ENCODE data around the gene MRPL37. TPM values are rescaled to one million over a fixed set of nuclear protein-coding genes. Genes with fewer than 3 reads are reported as not detected.
A peak's percentile ranks its signal among the peaks of the same experiment; 100 is the strongest.

Gene MRPL37
- total and polyA plus RNA-seq, 4 donors, result 24.6 to 65.1 (median 57.8) TPM

GRCh38 chr1:54255026-54255702 lies 55.2 kb downstream of the MRPL37 start:
- peaks cover 35% of the 10 kb centered on the region for H3K36me3 ChIP-seq (ENCODE audit: control insufficient read depth, insufficient read depth, low read length)
- H3K27me3 ChIP-seq (ENCODE audit: control insufficient read depth, insufficient read depth, low read length), result no peaks in the 10 kb centered on the region
- H3K4me3 ChIP-seq (ENCODE audit: low read depth, low read length), result no peak overlapping the region
- H3K9me3 ChIP-seq (ENCODE audit: control insufficient read depth, insufficient read depth, low read length), result no peaks in the 10 kb centered on the region
- peaks cover 55% of the 10 kb centered on the region for H3K4me1 ChIP-seq (ENCODE audit: control insufficient read depth, insufficient read depth, low read length)
- WGBS (ENCODE audit: insufficient coverage), result 87% methylated on average over 3 of the region's 9 CpGs
- DNase-seq (ENCODE audit: low read depth in 4 of 6, low spot score in 6 of 6), result no peak
- no peak overlapping the region for H3K27ac ChIP-seq (ENCODE audit: low read depth, low read length)

- DNase-seq (ENCODE audit: low read depth in 4 of 6, low spot score in 6 of 6), result peak in 2 of 6 donors; percentile 51 to 71
- WGBS (ENCODE audit: insufficient coverage), result 65% methylated on average over 3 of the region's 13 CpGs
- Histone ChIP-seq H3K4me1 (ENCODE audit: control insufficient read depth, insufficient read depth, low read length) (peaks cover 59% of the 10 kb centered on the region), H3K9me3 (ENCODE audit: control insufficient read depth, insufficient read depth, low read length) (no peaks in the 10 kb centered on the region), H3K27ac (ENCODE audit: low read depth, low read length) (no peak overlapping the region), H3K27me3 (ENCODE audit: control insufficient read depth, insufficient read depth, low read length) (no peaks in the 10 kb centered on the region), H3K36me3 (ENCODE audit: control insufficient read depth, insufficient read depth, low read length) (peaks cover 22% of the 10 kb centered on the region), H3K4me3 (ENCODE audit: low read depth, low read length) (no peak overlapping the region)
Measured at GRCh38 chr1:54256522-54257345, 56.8 kb downstream of the MRPL37 start.

- 72% methylated on average over 8 of the region's 10 CpGs for WGBS (ENCODE audit: insufficient coverage)
- Histone ChIP-seq H3K27ac (ENCODE audit: low read depth, low read length) (no peak overlapping the region), H3K9me3 (ENCODE audit: control insufficient read depth, insufficient read depth, low read length) (no peaks in the 10 kb centered on the region), H3K4me1 (ENCODE audit: control insufficient read depth, insufficient read depth, low read length) (peaks cover 59% of the 10 kb centered on the region), H3K27me3 (ENCODE audit: control insufficient read depth, insufficient read depth, low read length) (no peaks in the 10 kb centered on the region), H3K4me3 (ENCODE audit: low read depth, low read length) (no peak overlapping the region), H3K36me3 (ENCODE audit: control insufficient read depth, insufficient read depth, low read length) (peaks cover 20% of the 10 kb centered on the region)
- no peak for DNase-seq (ENCODE audit: low read depth in 4 of 6, low spot score in 6 of 6)
Measured at GRCh38 chr1:54257346-54257620, 57.3 kb downstream of the MRPL37 start.

- DNase-seq (ENCODE audit: low read depth in 4 of 6, low spot score in 6 of 6), result no peak
- WGBS (ENCODE audit: insufficient coverage), result 75% methylated on average over 19 of the region's 23 CpGs
- peaks cover 16% of the 10 kb centered on the region for H3K36me3 ChIP-seq (ENCODE audit: control insufficient read depth, insufficient read depth, low read length)
- H3K9me3 ChIP-seq (ENCODE audit: control insufficient read depth, insufficient read depth, low read length), result no peaks in the 10 kb centered on the region
- no peak overlapping the region for H3K4me3 ChIP-seq (ENCODE audit: low read depth, low read length)
- H3K4me1 ChIP-seq (ENCODE audit: control insufficient read depth, insufficient read depth, low read length), result peaks cover 59% of the 10 kb centered on the region
- H3K27ac ChIP-seq (ENCODE audit: low read depth, low read length), result no peak overlapping the region
- no peaks in the 10 kb centered on the region for H3K27me3 ChIP-seq (ENCODE audit: control insufficient read depth, insufficient read depth, low read length)
Measured at GRCh38 chr1:54257876-54258275, 57.9 kb downstream of the MRPL37 start.

- Histone ChIP-seq H3K27me3 (ENCODE audit: control insufficient read depth, insufficient read depth, low read length) (no peaks in the 10 kb centered on the region), H3K4me1 (ENCODE audit: control insufficient read depth, insufficient read depth, low read length) (peaks cover 61% of the 10 kb centered on the region), H3K9me3 (ENCODE audit: control insufficient read depth, insufficient read depth, low read length) (no peaks in the 10 kb centered on the region), H3K36me3 (ENCODE audit: control insufficient read depth, insufficient read depth, low read length) (peaks cover 12% of the 10 kb centered on the region), H3K4me3 (ENCODE audit: low read depth, low read length) (no peak overlapping the region), H3K27ac (ENCODE audit: low read depth, low read length) (no peak overlapping the region)
- 61% methylated on average over 15 of the region's 16 CpGs for WGBS (ENCODE audit: insufficient coverage)
- DNase-seq (ENCODE audit: low read depth in 4 of 6, low spot score in 6 of 6), result peak in 2 of 6 donors; percentile 46 to 92
Measured at GRCh38 chr1:54259546-54260140, 59.7 kb downstream of the MRPL37 start.

- Histone ChIP-seq H3K9me3 (ENCODE audit: control insufficient read depth, insufficient read depth, low read length) (no peaks in the 10 kb centered on the region), H3K4me3 (ENCODE audit: low read depth, low read length) (no peak overlapping the region), H3K4me1 (ENCODE audit: control insufficient read depth, insufficient read depth, low read length) (peaks cover 69% of the 10 kb centered on the region), H3K27me3 (ENCODE audit: control insufficient read depth, insufficient read depth, low read length) (no peaks in the 10 kb centered on the region), H3K36me3 (ENCODE audit: control insufficient read depth, insufficient read depth, low read length) (peaks cover 14% of the 10 kb centered on the region), H3K27ac (ENCODE audit: low read depth, low read length) (no peak overlapping the region)
- no peak for DNase-seq (ENCODE audit: low read depth in 4 of 6, low spot score in 6 of 6)
- 74% methylated on average over 10 of the region's 10 CpGs for WGBS (ENCODE audit: insufficient coverage)
Measured at GRCh38 chr1:54260810-54261209, 60.8 kb downstream of the MRPL37 start.

- Histone ChIP-seq H3K27ac (ENCODE audit: low read depth, low read length) (no peak overlapping the region), H3K4me1 (ENCODE audit: control insufficient read depth, insufficient read depth, low read length) (peaks cover 65% of the 10 kb centered on the region), H3K4me3 (ENCODE audit: low read depth, low read length) (no peak overlapping the region), H3K36me3 (ENCODE audit: control insufficient read depth, insufficient read depth, low read length) (peaks cover 14% of the 10 kb centered on the region), H3K27me3 (ENCODE audit: control insufficient read depth, insufficient read depth, low read length) (no peaks in the 10 kb centered on the region), H3K9me3 (ENCODE audit: control insufficient read depth, insufficient read depth, low read length) (no peaks in the 10 kb centered on the region)
- WGBS (ENCODE audit: insufficient coverage), result 94% methylated on average over 7 of the region's 7 CpGs
- DNase-seq (ENCODE audit: low read depth in 4 of 6, low spot score in 6 of 6), result no peak
Measured at GRCh38 chr1:54262244-54262643, 62.3 kb downstream of the MRPL37 start.

- H3K9me3 ChIP-seq (ENCODE audit: control insufficient read depth, insufficient read depth, low read length), result no peaks in the 10 kb centered on the region
- H3K27me3 ChIP-seq (ENCODE audit: control insufficient read depth, insufficient read depth, low read length), result no peaks in the 10 kb centered on the region
- DNase-seq (ENCODE audit: low read depth in 4 of 6, low spot score in 6 of 6), result no peak
- 81% methylated on average over 4 of the region's 6 CpGs for WGBS (ENCODE audit: insufficient coverage)
- peaks cover 11% of the 10 kb centered on the region for H3K36me3 ChIP-seq (ENCODE audit: control insufficient read depth, insufficient read depth, low read length)
- peaks cover 63% of the 10 kb centered on the region for H3K4me1 ChIP-seq (ENCODE audit: control insufficient read depth, insufficient read depth, low read length)
- no peak overlapping the region for H3K4me3 ChIP-seq (ENCODE audit: low read depth, low read length)
- no peak overlapping the region for H3K27ac ChIP-seq (ENCODE audit: low read depth, low read length)
Measured at GRCh38 chr1:54263601-54264226, 63.7 kb downstream of the MRPL37 start.

- 84% methylated on average over 8 of the region's 8 CpGs for WGBS (ENCODE audit: insufficient coverage)
- H3K36me3 ChIP-seq (ENCODE audit: control insufficient read depth, insufficient read depth, low read length), result peaks cover 7% of the 10 kb centered on the region
- DNase-seq (ENCODE audit: low read depth in 4 of 6, low spot score in 6 of 6), result no peak
- H3K4me1 ChIP-seq (ENCODE audit: control insufficient read depth, insufficient read depth, low read length), result peaks cover 62% of the 10 kb centered on the region
- H3K9me3 ChIP-seq (ENCODE audit: control insufficient read depth, insufficient read depth, low read length), result no peaks in the 10 kb centered on the region
- no peak overlapping the region for H3K27ac ChIP-seq (ENCODE audit: low read depth, low read length)
- no peak overlapping the region for H3K4me3 ChIP-seq (ENCODE audit: low read depth, low read length)
- H3K27me3 ChIP-seq (ENCODE audit: control insufficient read depth, insufficient read depth, low read length), result no peaks in the 10 kb centered on the region
Measured at GRCh38 chr1:54265126-54265525, 65.2 kb downstream of the MRPL37 start.
